NCI-H226 (cell line): ENCODE results near the gene ADAM15.

Experiments
- DNase-seq: peaks from one replicate; pipeline ENCODE4 v3.0.0-alpha.2; 2015

ADAM15 gene

GRCh38 chr1:155052439-155053395 is 1.6 kb downstream of the ADAM15 start:
- peak; percentile 61 for DNase-seq

GRCh38 chr1:155053531-155054105 is 2.5 kb downstream of the ADAM15 start:
- DNase-seq, result no peak

- DNase-seq, result no peak
Observed at GRCh38 chr1:155057104-155057503, 6.0 kb downstream of the ADAM15 start.

- no peak for DNase-seq
Observed at GRCh38 chr1:155057788-155058211, 6.7 kb downstream of the ADAM15 start.

GRCh38 chr1:155060736-155061135 is 9.6 kb downstream of the ADAM15 start:
- DNase-seq, result no peak

GRCh38 chr1:155061381-155062150 is 10.4 kb downstream of the ADAM15 start:
- DNase-seq, result peak; percentile 75

- DNase-seq, result no peak
Observed at GRCh38 chr1:155062151-155062686, 11.1 kb downstream of the ADAM15 start.

- no peak for DNase-seq
Observed at GRCh38 chr1:155062702-155063411, 11.7 kb downstream of the ADAM15 start.

- peak; percentile 84 for DNase-seq
Observed at GRCh38 chr1:155063550-155064110, 12.5 kb downstream of the ADAM15 start, which contains the start of gene EFNA4. EFNA4 (plus strand) TSS chr1:155063740; CDS start chr1:155063824, 84 bp downstream.

GRCh38 chr1:155064111-155064831 is 13.2 kb downstream of the ADAM15 start:
- DNase-seq, result no peak

GRCh38 chr1:155064832-155065429 is 13.8 kb downstream of the ADAM15 start:
- DNase-seq, result no peak

- no peak for DNase-seq
Observed at GRCh38 chr1:155066777-155067176, 15.7 kb downstream of the ADAM15 start.

GRCh38 chr1:155068599-155068998 is 17.5 kb downstream of the ADAM15 start:
- no peak for DNase-seq

- no peak for DNase-seq
Observed at GRCh38 chr1:155069551-155070157, 18.5 kb downstream of the ADAM15 start.

- DNase-seq, result no peak
Observed at GRCh38 chr1:155070158-155070621, 19.1 kb downstream of the ADAM15 start.

- DNase-seq, result peak; percentile 80
Observed at GRCh38 chr1:155070721-155071569, 19.8 kb downstream of the ADAM15 start.

- DNase-seq, result no peak
Observed at GRCh38 chr1:155071701-155072100, 20.6 kb downstream of the ADAM15 start.

- no peak for DNase-seq
Observed at GRCh38 chr1:155072531-155073289, 21.6 kb downstream of the ADAM15 start.
